ENCODE results near the gene NTN4.
"Not testable (repeated sequence)": the region's sequence is repeated elsewhere in the genome, so short reads cannot be mapped to it uniquely, and the experiment has no call there.

The NTN4 gene

GRCh38 chr12:95796225-95796981 is 5.8 kb upstream of the NTN4 start:
- DNase-seq, result peak in 1 of 5 experiments; percentile 16

DNA sequence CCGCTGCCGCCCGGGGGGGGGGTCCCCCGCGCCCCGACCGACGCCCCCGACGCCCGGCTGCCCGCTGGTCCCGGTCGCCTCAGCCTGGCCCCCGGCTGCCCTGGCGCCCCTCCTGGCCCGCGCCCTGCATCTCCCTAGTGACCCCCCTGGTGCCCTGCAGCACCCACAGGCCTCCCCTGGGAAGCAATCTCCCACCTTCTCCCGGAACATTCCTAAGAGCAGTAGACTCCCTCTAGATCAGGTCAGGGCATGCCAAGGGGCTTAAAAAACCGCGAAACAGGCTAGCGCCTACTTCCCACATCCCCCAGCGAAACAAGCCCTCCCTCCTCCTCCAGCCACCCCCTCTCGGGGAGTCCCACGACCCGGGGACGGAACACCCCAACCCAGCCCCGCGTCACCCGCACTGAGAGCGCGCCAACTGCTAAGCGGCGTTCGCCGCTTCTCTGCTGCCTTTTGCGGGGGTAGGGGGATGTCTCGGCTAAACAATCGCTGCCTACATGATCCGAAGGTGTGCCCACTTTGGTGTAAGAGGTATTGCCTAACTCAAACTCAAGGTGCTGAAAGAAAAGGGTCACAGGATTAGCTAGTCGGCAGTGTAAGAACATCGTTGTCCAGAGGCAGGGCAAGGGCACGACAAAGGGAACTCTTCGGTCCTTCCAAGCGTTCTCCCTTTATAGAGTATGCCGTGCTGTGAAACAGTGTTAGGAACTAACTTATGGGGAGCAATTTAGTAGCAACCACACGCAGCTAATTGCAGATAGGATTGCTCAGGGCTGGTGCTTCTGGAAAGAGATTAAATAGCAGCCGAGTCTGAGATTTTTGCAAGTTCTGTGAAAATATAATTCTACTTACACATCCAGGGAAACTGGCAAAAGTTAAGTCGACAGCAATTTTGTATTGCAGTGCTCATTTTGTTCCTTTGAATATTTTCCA is 619 bp upstream of the NTN4 start:
- DNase-seq, result peak in 1 of 5 experiments; percentile 67

DNA sequence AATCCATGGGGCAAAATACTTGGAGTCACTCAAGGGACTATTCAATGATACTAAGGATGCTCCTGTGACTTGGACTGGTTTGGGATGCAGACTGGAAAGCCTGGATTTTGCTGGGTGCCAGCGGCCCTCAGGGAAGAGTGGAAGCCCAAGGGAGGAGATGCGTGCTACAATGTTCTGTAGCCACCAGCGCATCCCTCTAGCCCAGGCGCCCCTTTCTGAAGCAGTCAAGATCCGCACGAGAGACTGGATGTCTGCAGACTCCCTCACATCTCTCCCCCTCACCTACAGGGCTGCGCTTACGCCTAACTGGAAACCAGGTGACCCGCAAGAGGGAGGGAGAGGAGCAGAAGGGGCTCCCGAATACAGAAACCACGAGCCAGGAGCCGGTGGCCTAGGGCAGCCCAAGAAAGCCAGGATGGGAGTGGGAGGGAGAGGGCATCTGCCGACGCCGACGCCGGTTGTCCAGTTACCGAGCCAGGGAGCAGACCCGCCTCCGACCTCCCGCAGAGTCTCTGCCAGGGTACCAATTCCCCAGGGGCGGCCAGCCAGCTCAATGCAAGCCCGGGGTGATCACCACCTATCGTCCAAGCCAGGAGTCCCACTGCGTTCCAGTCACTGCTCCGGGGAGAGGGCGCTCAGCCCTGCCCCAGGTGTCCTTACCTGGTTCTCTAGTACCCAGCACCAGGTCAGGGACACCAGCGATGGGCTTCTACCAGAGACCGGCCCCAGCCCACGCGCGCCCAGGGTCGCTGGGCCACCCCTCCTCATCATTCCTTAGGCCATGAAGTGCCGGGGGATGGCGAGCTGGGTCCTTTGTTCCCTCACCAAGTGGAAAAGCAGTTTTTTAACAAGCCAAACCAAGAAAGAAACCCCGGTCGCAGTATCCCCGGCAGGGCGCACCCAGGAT is 1.2 kb downstream of the NTN4 start:
- DNase-seq, result no peak

DNA sequence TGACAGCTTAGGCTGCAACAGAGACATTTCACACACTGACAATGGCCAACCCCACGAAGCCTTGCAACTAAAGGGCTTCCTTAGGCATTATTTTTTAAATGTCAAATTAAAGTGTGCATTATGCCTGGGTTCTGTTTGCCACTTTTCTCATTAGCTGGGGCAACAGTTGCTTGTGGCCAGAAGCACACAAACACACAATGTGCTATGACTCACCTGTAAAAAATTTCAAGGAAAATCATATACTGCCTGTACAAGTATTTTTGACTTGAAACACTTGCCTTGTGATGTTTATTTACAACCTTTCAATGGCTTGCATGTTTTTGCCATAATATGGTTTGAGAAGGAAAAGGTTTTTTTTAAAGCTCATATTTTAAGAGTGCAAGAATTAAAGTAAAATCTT is 1.9 kb downstream of the NTN4 start:
- DNase-seq, result no peak

DNA sequence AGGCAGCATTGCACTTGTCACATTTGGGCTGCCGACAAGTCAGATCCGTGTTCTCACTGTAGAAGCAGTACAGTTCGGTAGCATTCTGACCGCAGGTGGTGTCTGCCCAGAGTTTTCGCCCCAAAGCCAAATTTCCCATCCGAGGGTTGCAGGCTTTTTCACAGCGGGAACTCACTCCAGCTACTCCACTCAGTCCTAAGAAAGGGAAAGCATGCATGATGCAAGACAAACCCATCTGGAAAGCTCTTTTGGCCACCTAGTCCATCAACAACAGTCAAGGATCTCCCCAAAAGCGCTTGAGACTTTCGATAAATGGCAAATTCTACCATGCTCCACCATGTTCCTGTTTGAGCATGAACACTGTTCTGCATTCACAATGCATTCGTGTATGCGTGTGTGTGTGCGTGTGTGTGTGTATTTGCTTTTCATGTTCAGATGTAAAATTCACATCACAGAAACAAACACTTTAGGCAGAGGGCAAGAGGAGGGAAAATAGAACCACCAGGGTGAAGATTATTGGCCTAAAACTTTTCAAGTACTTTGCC is 3.2 kb downstream of the NTN4 start:
- DNase-seq, result no peak

DNA sequence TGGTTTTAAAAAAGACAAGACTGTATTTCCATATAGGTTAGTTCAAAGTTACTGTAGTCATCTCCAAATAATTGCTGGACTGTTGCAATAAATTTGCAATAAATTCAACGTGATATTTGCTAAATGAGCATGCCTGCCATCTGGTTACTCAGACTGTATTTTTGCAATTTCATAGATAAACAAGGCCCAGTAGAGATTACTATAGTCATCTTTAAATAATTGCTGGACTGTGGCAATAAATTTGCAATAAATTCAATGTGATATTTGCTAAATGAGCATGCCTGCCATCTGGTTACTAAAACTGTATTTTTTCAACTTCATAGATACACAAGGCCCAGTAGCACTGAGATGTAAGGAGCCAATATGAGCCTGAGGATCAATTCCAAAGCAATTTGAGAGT is 5.6 kb downstream of the NTN4 start:
- DNase-seq, result no peak

- no peak for DNase-seq
Measured at GRCh38 chr12:95784286-95784685, 6.3 kb downstream of the NTN4 start.

GRCh38 chr12:95775466-95775865 is 15.1 kb downstream of the NTN4 start:
- not testable (repeated sequence) for DNase-seq

DNA sequence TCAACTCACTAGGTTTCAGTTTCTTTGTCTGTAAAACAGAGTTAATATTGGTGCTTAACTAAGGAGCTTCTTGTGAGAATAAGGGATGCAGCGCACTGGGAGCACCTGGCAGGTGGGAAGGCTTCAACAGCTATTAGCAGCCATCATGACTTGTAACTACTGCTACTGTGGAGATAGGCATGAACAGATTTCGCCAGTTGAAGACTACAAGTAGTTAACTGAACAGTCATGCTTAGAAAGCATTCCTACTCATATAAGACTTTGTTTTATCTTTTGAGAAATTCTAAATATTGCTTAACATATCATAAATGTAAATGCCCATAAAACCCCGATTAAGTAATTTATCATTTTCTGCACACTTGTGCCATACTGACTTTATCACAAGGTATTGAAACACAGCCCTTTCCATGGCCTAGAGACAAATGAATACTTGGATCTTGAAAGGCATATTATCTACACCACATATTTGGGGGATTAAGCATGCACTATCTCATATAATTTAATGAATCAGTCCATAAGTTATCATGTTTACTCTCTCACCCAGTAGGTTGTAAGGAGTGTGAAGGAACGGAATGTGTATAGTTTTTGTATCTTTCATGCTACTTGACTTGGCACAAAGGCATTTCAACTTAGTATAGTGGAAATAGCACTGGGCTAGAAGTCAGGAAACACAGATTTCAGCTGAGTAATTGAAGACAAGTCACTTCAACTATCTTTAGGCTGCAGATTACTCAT is 16.1 kb downstream of the NTN4 start:
- no peak for DNase-seq

DNA sequence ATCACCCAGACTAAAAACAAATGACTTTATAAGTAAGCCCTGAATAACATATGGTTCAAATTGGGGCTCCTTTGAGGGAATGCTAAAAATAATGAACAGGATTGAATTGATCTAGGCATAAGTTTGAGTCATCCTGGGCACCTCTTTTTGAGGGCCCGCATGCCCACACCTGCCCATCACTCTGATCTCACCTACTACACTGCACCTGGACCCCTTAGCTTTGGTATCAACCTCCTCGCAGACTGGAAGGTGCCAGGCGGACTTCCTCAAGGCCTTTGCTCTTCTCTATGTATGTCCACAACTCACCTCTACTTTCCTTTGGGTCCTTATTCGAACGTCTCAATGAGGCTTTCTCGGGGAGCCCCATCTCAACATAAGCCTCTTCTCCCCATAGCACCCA is 17.2 kb downstream of the NTN4 start:
- DNase-seq, result no peak

GRCh38 chr12:95767703-95768102 is 22.9 kb downstream of the NTN4 start:
- DNase-seq, result no peak

- DNase-seq, result no peak
Measured at GRCh38 chr12:95766356-95767019, 24.1 kb downstream of the NTN4 start.

- DNase-seq, result no peak
Measured at GRCh38 chr12:95764848-95765247, 25.7 kb downstream of the NTN4 start.

- DNase-seq, result no peak
Measured at GRCh38 chr12:95763809-95764253, 26.7 kb downstream of the NTN4 start.

GRCh38 chr12:95762123-95762785 is 28.3 kb downstream of the NTN4 start:
- DNase-seq, result no peak

DNA sequence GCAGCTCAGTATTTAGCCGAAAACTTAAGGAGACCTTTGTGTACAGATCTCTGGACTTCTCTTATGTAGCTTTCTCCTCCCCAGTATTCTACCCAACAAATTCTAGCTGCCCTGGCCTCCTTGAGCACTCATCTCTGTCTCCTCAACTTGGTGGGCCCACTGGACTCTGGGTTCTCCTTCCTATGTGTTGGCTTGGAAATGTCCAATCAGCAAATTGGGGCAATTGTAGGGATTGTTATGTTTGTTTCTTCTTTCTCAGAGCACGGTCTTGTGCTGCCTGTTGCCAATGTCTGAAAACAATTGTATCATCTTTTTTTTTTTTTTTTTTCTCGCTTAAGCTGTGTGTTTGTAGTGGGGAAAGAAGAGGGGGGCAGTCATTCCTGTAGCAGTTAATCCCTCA is 30.2 kb downstream of the NTN4 start:
- no peak for DNase-seq

- DNase-seq, result no peak
Measured at GRCh38 chr12:95759718-95760117, 30.8 kb downstream of the NTN4 start.

- DNase-seq, result no peak
Measured at GRCh38 chr12:95759039-95759438, 31.5 kb downstream of the NTN4 start.

DNA sequence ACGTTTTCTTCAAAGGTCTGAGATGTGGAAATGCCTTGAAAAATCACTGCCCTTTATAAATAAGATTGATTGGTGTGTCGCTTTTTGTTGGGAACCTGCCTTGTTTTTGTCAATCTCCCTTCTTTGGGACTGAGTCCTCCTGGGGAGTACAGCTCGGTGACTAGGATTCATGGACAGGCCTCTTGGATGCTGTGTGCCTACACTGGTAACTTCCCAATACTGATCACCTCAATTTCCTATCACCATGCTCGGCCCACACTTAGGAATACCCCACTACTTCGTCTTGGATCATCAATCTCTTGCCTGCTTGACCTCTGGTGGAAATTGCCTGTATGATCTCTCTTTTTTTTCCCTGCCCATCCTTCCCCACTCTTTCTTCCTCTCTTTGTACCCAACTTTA is 34.2 kb downstream of the NTN4 start:
- no peak for DNase-seq

GRCh38 chr12:95755261-95755865 is 35.2 kb downstream of the NTN4 start:
- DNase-seq, result no peak
